Esophagus muscularis mucosa (tissue), 4 donors: ENCODE results near the gene PKP1. TPM values are rescaled to one million over a fixed set of nuclear protein-coding genes. Genes with fewer than 3 reads are reported as not detected.

Experiments
- DNase-seq: peaks from one replicate; pipeline ENCODE4 v3.0.0-alpha.2; 2017; ENCODE audit errors: extremely low spot score
- H3K27ac ChIP-seq, 4 donors: fragments of 200-600 bp; sonication (generic); replicated peaks in 1 of 4; 1 replicate in 3 of 4; 2 replicates in 1 of 4; pipeline ENCODE4 v1.5.1; 2016 to 2019; ENCODE audit warnings: mild to moderate bottlenecking in 1 of 4
- H3K27me3 ChIP-seq, 4 donors: fragments of 200-600 bp; sonication (generic); one replicate each; pipeline versions ENCODE4 v1.5.1 to v1.6.0; 2016 to 2019
- H3K36me3 ChIP-seq, 4 donors: fragments of 200-600 bp; sonication (generic); one replicate each; pipeline ENCODE4 v1.5.1; 2016 to 2019
- H3K4me1 ChIP-seq, 4 donors: fragments of 200-600 bp; sonication (generic); one replicate each; pipeline ENCODE4 v1.5.1; 2016 to 2019
- H3K4me3 ChIP-seq, 4 donors: fragments of 200-600 bp; sonication (generic); 1 replicate in 2 of 4; 2 replicates in 2 of 4; pipeline ENCODE4 v1.5.1; 2016 to 2019; ENCODE audit warnings: mild to moderate bottlenecking in 4 of 4, moderate library complexity in 1 of 4
- H3K9me3 ChIP-seq, 4 donors: fragments of 200-600 bp; sonication (generic); 1 replicate in 3 of 4; 2 replicates in 1 of 4; pipeline ENCODE4 v1.5.1; 2016 to 2019
- EP300 ChIP-seq: sonication (generic); formaldehyde crosslinking; IDR thresholded peaks from one replicate; pipeline ENCODE4 v1.6.1; 2017; ENCODE audit warnings: antibody characterized with exemption
- POLR2A ChIP-seq: fragments of 450-650 bp; IDR thresholded peaks from one replicate; pipeline ENCODE4 v1.6.1; 2017; ENCODE audit warnings: antibody characterized with exemption, moderate library complexity, mild to moderate bottlenecking, low read depth
- POLR2AphosphoS5 ChIP-seq, 2 donors: sonication (generic); formaldehyde crosslinking; IDR thresholded peaks; one replicate each; pipeline ENCODE4 v1.6.1; 2017; ENCODE audit warnings: antibody characterized with exemption in 2 of 2
- WGBS: methylation state at CpG from one replicate; pipeline ENCODE4 v1.1.5; 2018; 5-methylcytosine and 5-hydroxymethylcytosine counted together
- intact Hi-C: fragments of 100-400 bp; cut with DNase I; formaldehyde crosslinking; loops from one replicate; pipeline ENCODE4 v1.15.1; 2023
- total RNA-seq, 4 donors: library from RNA; depleted of rRNA; stranded (reverse); fragments of >200 nt; gene quantifications; one replicate each; pipeline versions ENCODE4 v1.1.0 to v1.2.1, GENCODE V29; 2016
- TF ChIP-seq, protein P1 (sequence below), 3 experiments: fragments of 200-600 bp in 2 of 3; fragments of 450-650 bp in 1 of 3; sonication (generic) in 2 of 3; IDR thresholded peaks; one replicate each; pipeline ENCODE4 v1.5.1; 2017 to 2019; ENCODE audit warnings: antibody characterized with exemption in 3 of 3, mild to moderate bottlenecking in 2 of 3, moderate library complexity in 1 of 3

Gene PKP1
- total RNA-seq, 4 donors from 2014 or later, result 0.50 to 1.9 (median 1.3) TPM

DNA sequence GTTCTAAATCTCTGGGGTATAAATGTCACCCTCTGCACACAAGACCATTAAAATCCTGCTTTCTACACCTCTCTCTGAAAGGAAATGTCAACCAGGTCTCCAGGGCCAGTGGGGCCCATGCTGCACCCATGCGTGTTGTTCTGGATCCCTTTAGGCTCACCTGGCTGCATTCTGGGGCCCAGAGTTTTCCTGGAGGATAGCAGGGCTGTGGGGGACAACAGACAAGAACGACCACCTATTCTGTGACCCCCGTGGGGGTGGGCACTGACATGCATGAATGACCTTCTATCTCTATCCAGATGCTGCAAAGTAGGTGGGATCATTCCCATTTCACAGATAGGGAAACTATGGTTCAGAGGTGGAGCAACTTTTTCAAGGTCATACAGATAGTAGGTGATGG, 52.6 kb downstream of the PKP1 start:
- Histone ChIP-seq H3K27me3 (no peaks in the 10 kb centered on the region), H3K4me1 (no peaks in the 10 kb centered on the region), H3K27ac (no peak overlapping the region), H3K36me3 (no peaks in the 10 kb centered on the region), H3K9me3 (no peaks in the 10 kb centered on the region), H3K4me3 (no peak overlapping the region)
- TF ChIP-seq POLR2AphosphoS5 (IDR thresholded peaks at IDR 0.05), result no peak
- TF ChIP-seq, protein P1, sequence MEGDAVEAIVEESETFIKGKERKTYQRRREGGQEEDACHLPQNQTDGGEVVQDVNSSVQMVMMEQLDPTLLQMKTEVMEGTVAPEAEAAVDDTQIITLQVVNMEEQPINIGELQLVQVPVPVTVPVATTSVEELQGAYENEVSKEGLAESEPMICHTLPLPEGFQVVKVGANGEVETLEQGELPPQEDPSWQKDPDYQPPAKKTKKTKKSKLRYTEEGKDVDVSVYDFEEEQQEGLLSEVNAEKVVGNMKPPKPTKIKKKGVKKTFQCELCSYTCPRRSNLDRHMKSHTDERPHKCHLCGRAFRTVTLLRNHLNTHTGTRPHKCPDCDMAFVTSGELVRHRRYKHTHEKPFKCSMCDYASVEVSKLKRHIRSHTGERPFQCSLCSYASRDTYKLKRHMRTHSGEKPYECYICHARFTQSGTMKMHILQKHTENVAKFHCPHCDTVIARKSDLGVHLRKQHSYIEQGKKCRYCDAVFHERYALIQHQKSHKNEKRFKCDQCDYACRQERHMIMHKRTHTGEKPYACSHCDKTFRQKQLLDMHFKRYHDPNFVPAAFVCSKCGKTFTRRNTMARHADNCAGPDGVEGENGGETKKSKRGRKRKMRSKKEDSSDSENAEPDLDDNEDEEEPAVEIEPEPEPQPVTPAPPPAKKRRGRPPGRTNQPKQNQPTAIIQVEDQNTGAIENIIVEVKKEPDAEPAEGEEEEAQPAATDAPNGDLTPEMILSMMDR (IDR thresholded peaks at IDR 0.05), result no peak
- no peak for TF ChIP-seq POLR2A
- no peak for TF ChIP-seq EP300
- intact Hi-C loops, result no loop called here
- DNase-seq, result no peak
- 86% methylated on average over 3 of the region's 3 CpGs for WGBS

GRCh38 chr1:201336711-201337450, 53.6 kb downstream of the PKP1 start:
- no peaks in the 10 kb centered on the region for H3K4me1 ChIP-seq
- no peak overlapping the region for H3K27ac ChIP-seq
- WGBS, result 88% methylated on average over 9 of the region's 9 CpGs
- DNase-seq, result no peak
- no peak overlapping the region for H3K4me3 ChIP-seq
- peaks cover 0 to 8% (median 3%) of the 10 kb centered on the region in 4 donors for H3K9me3 ChIP-seq
- no peaks in the 10 kb centered on the region for H3K27me3 ChIP-seq
- TF ChIP-seq POLR2A (no peak), POLR2AphosphoS5 (IDR thresholded peaks at IDR 0.05) (no peak), EP300 (no peak)
- TF ChIP-seq, protein P1 (IDR thresholded peaks at IDR 0.05), result no peak
- intact Hi-C loops, result no loop called here
- no peaks in the 10 kb centered on the region for H3K36me3 ChIP-seq

GRCh38 chr1:201341377-201341776, 58.1 kb downstream of the PKP1 start:
- WGBS, result 85% methylated on average over 1 of the region's 1 CpG

DNA sequence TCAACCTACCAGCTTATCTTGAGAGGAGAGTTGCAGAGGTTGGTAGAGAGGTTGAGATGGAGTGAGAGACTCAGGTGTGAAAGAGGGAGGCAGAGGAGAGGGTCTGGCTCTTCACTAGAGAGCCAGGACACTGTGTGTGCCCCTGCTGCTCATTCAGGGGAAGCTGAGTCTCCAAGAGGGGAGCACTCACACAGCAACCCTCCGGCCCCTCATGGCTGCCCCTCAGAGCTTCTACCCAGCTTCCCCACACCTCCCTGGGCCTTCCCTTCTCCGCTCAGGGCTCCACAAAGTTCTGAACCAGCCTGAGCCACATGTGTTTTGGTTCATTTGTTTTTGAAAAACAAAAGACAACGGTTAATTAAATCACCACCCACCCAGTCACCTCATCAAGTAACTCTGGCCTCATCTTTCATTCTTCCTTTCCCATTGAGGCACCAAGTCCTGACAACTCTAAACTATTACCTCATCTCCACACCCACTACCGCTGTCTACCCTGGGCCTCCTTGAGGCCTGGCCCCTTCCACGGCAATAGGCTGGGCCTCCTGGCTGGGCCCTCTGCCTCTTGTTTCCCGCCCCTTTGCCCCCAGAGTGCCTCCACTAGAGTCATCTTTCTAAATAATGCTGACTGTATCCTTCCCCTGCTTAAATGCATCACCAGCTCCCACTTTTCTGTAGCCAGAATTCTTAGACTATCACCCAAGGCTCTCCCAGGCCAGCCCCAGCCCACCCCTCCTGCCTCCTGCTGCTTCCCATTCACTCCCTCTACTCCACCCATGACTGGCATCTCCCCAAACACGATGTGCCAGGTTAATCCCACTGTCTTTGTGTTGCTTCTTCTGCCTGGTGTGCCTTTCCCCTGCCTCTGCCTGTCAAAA, 61.1 kb downstream of the PKP1 start:
- TF ChIP-seq, protein P1 (IDR thresholded peaks at IDR 0.05), result no peak
- TF ChIP-seq POLR2A (no peak), POLR2AphosphoS5 (IDR thresholded peaks at IDR 0.05) (no peak), EP300 (no peak)
- intact Hi-C loops, result no loop called here
- H3K4me1 ChIP-seq, result peaks cover 0 to 4% (median 0%) of the 10 kb centered on the region in 4 donors

More at GRCh38 chr1:201341377-201341776, 58.1 kb downstream of the PKP1 start:
- intact Hi-C loops, result no loop called here
- TF ChIP-seq EP300 (no peak), POLR2A (no peak), POLR2AphosphoS5 (IDR thresholded peaks at IDR 0.05) (no peak)
- TF ChIP-seq, protein P1 (IDR thresholded peaks at IDR 0.05), result no peak
- Histone ChIP-seq H3K9me3 (peaks cover 0 to 13% (median 4%) of the 10 kb centered on the region in 4 donors), H3K27ac (no peak overlapping the region), H3K4me1 (no peaks in the 10 kb centered on the region), H3K36me3 (no peaks in the 10 kb centered on the region), H3K4me3 (no peak overlapping the region), H3K27me3 (peaks cover 0 to 16% (median 0%) of the 10 kb centered on the region in 4 donors)
- no peak for DNase-seq

More for the DNA sequence above, 61.1 kb downstream of the PKP1 start:
- peaks cover 0 to 37% (median 0%) of the 10 kb centered on the region in 4 donors for H3K27me3 ChIP-seq
- H3K27ac ChIP-seq, result no peak overlapping the region
- peaks cover 0 to 13% (median 4%) of the 10 kb centered on the region in 4 donors for H3K9me3 ChIP-seq
- no peak overlapping the region for H3K4me3 ChIP-seq
- WGBS, result 87% methylated on average over 7 of the region's 7 CpGs
- no peak for DNase-seq
- no peaks in the 10 kb centered on the region for H3K36me3 ChIP-seq
